GM20431 (cell line): ENCODE data around the gene PRKRIP1.

Experiments
- in situ Hi-C: fragments of 300-500 bp; cut with MseI, MboI; formaldehyde crosslinking; loops from one replicate; pipeline ENCODE4 v1.15.0; 2020; ENCODE audit warnings: low sequenced_read_pairs; ENCODE audit not compliant: unreplicated experiment

PRKRIP1 gene

DNA sequence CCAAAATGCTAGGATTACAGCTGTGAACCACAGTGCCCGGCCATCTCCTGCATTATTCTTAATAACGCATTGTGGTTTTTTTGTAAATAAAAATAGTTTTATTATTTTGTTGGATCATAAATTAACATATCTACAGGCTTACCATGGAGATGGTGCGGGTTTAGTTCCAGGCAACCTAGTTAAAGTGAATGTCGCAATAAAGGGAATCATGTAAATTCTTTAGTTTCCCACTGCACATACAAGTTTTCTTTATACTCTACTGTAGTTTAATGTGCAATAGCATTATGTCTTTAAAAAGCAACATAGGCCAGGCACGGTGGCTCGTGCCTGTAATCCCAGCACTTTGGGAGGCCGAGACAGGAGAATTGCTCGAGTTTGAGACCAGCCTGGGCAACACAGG lies 2.4 kb downstream of the PRKRIP1 start:
- in situ Hi-C loops: loop anchor here (25.0 kb wide), 2 partner anchors 711 to 861 kb away; no protein-coding TSS in a partner anchor

DNA sequence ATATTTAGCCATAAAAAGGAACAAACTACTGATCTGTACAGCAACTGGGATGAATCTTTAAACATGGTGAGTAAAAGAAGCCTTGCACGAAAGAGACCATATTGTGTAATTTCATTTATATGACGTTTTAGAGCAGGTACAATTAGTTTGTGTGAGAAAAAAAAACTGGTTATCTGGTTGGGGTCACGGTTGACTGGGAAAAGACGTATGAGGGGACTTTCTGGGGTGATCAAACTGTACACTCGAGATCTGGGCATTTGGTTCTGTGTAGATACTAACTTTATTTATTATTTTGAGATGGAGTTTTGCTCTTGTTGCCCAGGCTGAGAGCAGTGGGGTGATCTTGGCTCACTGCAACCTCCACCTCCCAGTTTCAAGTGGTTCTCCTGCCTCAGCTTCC lies 4.2 kb downstream of the PRKRIP1 start:
- in situ Hi-C loops: no loop called here

GRCh38 chr7:102403563-102403962 lies 7.4 kb downstream of the PRKRIP1 start:
- in situ Hi-C loops: no loop called here

DNA sequence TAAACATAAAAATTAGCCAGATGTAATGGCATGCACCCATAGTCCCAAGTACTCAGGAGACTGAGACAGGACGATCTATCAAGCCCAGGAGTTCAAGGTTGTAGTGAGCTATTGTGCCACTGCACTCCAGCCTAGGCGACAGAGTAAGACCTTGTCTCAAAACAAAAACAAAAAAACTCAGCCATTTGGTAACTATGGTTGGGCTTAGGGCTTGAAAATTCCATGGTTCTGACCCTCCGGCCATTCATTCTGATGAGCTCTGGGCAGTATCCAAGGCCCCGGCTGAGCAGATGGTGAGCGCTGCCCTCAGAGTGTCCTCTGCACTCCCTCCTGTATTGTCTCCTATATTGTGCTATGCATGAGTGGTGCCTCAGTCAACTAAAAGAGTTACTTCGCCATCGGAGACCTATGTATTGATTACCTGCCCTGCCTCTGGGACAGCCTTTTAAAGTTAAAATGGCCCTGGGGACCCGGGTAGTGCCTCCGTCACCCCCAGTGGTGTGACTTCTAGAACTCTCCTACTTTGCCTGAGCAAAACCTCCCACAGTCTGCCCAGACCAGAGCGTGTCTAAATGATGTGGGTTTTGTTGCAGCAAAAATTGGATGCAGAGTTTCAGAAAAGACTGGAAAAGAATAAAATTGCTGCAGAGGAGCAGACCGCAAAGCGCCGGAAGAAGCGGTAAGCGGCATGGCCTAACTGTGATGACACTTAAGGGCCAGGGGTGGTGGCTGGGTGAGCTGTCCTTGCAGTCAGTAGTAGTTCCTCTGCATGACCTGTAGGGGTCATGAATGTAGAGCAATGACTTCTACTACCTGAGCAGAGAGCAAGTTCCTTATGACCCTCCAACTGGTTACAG lies 8.1 kb downstream of the PRKRIP1 start:
- in situ Hi-C loops: no loop called here

- in situ Hi-C loops: loop anchor here (5.0 kb wide), 1 partner anchor 47 kb away; no protein-coding TSS in a partner anchor
These were observed 8.7 kb downstream of the PRKRIP1 start for GRCh38 chr7:102404862-102405188.

- in situ Hi-C loops: loop anchor here (5.0 kb wide), 1 partner anchor 44 kb away; no protein-coding TSS in a partner anchor
These were observed 11.7 kb downstream of the PRKRIP1 start for GRCh38 chr7:102407910-102408309.

GRCh38 chr7:102408530-102408929 lies 12.4 kb downstream of the PRKRIP1 start:
- in situ Hi-C loops: loop anchor here (5.0 kb wide), 1 partner anchor 44 kb away; no protein-coding TSS in a partner anchor

DNA sequence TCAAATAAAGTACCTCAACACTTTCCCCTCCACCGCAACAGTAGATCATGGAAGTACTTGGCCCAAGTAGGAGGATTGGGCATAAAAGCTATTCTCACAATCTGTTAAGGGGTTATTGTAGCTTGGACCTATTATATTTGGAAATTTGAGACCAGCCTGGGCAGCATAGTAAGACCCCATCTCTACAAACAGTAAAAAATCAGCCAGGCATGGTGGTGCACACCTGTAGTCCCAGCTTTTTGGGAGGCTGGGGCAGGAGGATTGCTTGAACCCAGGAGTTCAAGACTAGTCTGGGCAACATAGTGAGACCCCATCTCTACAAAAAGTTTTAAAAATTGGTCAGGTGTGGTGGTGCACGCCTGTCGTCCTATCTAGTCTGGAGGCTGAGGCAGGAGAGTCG lies 13.2 kb downstream of the PRKRIP1 start:
- in situ Hi-C loops: loop anchor here (5.0 kb wide), 1 partner anchor 43 kb away; no protein-coding TSS in a partner anchor

GRCh38 chr7:102410123-102410522 lies 14.0 kb downstream of the PRKRIP1 start:
- in situ Hi-C loops: no loop called here

GRCh38 chr7:102410918-102411317 lies 14.8 kb downstream of the PRKRIP1 start:
- in situ Hi-C loops: no loop called here

DNA sequence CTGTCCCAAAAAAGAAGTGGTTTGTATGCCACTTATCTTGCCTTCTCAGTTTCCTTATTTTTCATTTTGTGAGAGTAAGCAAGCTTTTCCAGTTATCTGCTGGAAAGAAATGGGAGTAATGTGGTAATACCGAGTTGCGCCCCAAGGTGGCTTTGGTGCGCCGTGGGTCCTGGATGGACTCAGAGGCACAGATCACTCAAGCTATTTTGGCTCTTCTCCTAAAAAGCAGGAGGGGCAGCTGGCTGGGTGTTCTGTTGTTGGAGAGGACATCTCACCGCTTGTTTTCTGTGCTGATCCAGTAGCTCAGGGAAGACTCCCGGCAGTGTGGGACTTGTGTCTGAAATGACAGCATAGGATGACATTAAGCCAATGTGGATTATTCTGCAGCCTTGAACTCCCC lies 16.4 kb downstream of the PRKRIP1 start:
- in situ Hi-C loops: no loop called here

GRCh38 chr7:102413091-102413490 lies 16.9 kb downstream of the PRKRIP1 start:
- in situ Hi-C loops: no loop called here

DNA sequence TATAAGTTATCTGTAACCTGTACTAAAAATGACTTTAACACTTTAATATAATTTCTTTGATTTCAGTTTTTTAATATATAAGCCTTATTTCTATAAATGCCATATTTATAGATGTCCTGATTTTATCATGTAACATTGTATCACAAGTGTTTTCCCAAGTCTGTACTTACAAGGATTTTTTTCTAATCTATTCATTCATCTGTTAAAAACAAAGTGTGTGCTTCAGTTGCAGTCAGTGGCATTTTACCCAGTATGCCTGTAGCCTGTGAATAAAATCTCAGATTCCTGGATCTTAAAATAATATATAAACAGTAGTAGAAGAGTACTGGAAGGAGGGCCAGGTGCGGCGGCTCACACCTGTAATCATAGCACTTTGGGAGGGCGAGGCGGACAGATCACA lies 17.4 kb downstream of the PRKRIP1 start:
- in situ Hi-C loops: no loop called here

DNA sequence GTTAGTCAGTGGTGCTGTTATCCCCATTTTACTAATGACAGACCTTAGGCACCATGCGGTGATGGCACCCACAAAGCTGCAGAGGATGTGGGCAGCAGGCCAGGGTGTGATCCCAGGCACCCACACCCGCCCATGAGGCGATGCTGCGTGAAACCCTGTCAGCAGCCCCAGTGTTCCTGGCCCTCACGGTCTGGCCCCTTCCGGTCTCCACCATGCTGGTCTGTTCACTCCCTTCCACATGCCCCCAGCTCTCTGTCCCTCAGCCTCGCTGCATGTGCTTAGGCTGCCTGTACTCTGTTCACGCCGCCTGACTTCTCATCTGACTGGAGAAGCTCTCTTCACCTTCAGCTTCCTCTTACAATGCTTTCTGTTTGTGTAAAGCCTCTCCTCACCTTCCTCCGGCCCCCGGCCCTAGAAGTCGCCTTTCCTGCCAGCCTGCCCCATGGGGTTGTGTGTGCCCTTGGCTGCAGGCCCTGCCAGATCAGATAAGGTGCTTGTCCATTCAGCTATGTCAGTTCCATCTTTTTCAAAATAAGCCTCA lies 19.6 kb downstream of the PRKRIP1 start:
- in situ Hi-C loops: no loop called here

DNA sequence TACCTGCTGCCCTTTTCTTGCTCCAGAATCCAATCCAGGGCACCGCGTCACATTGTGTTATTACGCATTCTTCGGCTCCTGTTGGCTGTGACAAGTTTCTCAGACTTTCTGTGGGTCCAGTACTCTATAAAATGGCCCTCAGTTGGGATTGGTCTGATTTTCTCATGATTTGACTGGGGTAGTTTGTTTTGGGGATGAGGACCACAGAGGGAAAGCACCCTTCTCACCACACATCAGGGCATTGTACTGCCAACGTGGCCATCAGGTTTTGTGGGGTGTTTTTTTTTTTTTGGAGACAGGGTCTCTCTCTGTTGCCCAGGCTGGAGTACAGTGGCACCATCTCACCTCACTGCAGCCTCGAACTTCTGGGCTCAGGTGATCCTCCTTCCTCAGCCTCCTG lies 20.2 kb downstream of the PRKRIP1 start:
- in situ Hi-C loops: no loop called here

GRCh38 chr7:102417105-102417504 lies 20.9 kb downstream of the PRKRIP1 start:
- in situ Hi-C loops: no loop called here

DNA sequence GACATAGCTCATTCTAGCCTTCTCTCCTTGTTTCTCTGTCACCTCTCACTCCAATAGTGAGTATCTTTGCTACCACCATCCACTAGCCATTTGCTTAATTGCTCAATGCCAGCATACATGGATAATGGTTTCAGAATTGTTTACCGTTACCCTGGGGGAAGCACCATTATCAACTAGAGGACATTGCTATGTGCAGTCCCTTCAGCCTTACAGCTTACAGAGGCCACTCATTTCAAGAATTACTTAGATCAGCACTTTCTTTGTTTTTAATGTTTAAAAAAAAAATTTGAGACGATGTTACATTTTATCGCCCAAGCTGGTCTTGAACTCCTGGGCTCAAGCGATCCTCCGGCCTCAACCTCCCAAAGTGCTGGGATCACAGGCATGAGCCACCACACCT lies 22.4 kb downstream of the PRKRIP1 start:
- in situ Hi-C loops: no loop called here

GRCh38 chr7:102421706-102422240 lies 25.6 kb downstream of the PRKRIP1 start:
- in situ Hi-C loops: no loop called here

GRCh38 chr7:102424129-102424551 lies 28.0 kb downstream of the PRKRIP1 start:
- in situ Hi-C loops: no loop called here

DNA sequence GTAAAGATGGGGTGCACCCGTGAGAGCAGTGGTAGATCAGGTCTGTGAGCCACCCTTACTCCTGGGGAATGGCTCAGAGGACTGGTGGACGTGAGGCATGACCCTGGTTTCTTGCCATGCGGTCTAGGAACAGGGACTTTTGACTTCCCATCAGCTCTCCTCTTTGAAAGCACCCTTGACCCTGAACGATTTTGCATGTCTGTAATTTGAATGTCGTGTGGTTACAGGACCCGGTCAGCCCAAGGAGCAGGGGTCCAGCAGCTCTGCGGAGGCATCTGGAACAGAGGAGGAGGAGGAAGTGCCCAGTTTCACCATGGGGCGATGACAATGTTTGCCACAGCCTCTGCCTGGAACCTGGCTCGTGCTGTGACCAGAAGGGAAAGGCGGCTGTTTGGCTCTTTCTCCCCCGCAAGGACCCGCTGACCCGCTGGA lies 28.6 kb downstream of the PRKRIP1 start:
- in situ Hi-C loops: no loop called here

DNA sequence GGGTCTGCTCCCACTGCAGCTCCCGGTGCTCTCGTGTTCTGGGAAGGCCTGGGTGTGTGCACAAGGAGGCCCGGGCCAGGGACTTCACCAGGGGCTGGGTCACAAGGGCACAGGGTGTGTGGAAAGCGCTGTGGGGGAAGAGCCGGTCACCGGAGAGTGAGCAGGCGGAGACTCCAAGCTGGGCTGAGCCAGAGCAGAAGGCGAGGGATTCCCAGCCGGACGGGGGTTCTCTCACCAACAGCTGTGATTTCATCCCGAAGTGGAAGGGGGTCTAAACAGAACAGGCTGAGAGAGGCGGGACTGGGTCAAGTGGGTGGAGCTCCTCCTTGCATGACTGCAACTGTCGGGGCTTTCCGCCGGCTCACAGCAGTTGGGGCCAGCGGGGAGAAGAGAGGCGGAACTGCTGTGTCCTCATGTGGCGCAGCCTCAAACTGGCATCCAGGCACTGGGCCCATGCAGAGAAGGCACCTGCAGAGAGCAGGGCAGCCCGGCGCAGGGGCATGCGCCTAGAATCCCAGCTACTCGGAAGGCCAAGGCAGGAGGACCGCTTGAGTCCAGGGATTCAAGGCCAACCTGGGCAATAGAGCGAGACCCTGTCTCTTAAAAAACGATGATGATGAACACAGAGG lies 29.6 kb downstream of the PRKRIP1 start:
- in situ Hi-C loops: no loop called here
